Sigmoid colon (tissue), 7 donors: ENCODE data around the gene NEK5. TPM values are rescaled to one million over a fixed set of nuclear protein-coding genes. Genes with fewer than 3 reads are reported as not detected.
"Not testable (repeated sequence)": the region's sequence is repeated elsewhere in the genome, so short reads cannot be mapped to it uniquely, and the experiment has no call there.

ENCODE experiments used
- DNase-seq: peaks from one replicate; pipeline ENCODE4 v3.0.0-alpha.2; 2019
- H3K27ac ChIP-seq, 4 donors: fragments of 200-600 bp; sonication (generic); one replicate each; pipeline ENCODE4 v1.5.1; 2016 to 2019; ENCODE audit warnings: mild to moderate bottlenecking in 1 of 4
- H3K27me3 ChIP-seq, 3 donors: fragments of 200-600 bp; sonication (generic); one replicate each; pipeline ENCODE4 v1.5.1; 2019; ENCODE audit warnings: mild to moderate bottlenecking in 1 of 3
- H3K36me3 ChIP-seq, 4 donors: fragments of 200-600 bp; sonication (generic); one replicate each; pipeline ENCODE4 v1.5.1; 2016 to 2019
- H3K4me1 ChIP-seq, 4 donors: fragments of 200-600 bp; sonication (generic); one replicate each; pipeline ENCODE4 v1.5.1; 2017 to 2019
- H3K4me3 ChIP-seq, 4 donors: fragments of 200-600 bp; sonication (generic); one replicate each; pipeline ENCODE4 v1.5.1; 2017 to 2019; ENCODE audit warnings: mild to moderate bottlenecking in 2 of 4, moderate library complexity in 1 of 4
- H3K9me3 ChIP-seq, 4 donors: fragments of 200-600 bp in 3 of 4; sonication (generic) in 3 of 4; one replicate each; pipeline versions ENCODE4 v1.5.1 to v1.6.1; 2013 to 2019
- EP300 ChIP-seq, 4 donors: sonication (generic); formaldehyde crosslinking; IDR thresholded peaks; one replicate each; pipeline ENCODE4 v1.6.1; 2017; ENCODE audit warnings: antibody characterized with exemption in 4 of 4
- POLR2A ChIP-seq, 2 donors: fragments of 450-650 bp; IDR thresholded peaks; one replicate each; pipeline ENCODE4 v1.6.1; 2016; ENCODE audit warnings: antibody characterized with exemption in 2 of 2, mild to moderate bottlenecking in 2 of 2, moderate library complexity in 2 of 2
- POLR2AphosphoS5 ChIP-seq, 4 donors: sonication (generic); formaldehyde crosslinking; IDR thresholded peaks; one replicate each; pipeline ENCODE4 v1.6.1; 2017; ENCODE audit warnings: antibody characterized with exemption in 4 of 4
- WGBS, 2 donors: extraction: QIAGEN DNeasy Blood & Tissue Kit; methylation state at CpG; one replicate each; pipeline ENCODE4 v1.1.7; 2013; 5-methylcytosine and 5-hydroxymethylcytosine counted together
- intact Hi-C: fragments of 100-400 bp; cut with DNase I; formaldehyde crosslinking; loops from one replicate; pipeline ENCODE4 v1.15.1; 2023
- polyA plus RNA-seq, 3 donors: library from polyadenylated mRNA; stranded (reverse); fragments of 200-250 nt; gene quantifications; one replicate each; pipeline ENCODE4 v1.2.3, GENCODE V29; 2013
- total RNA-seq, 4 donors: library from RNA; depleted of rRNA; stranded (reverse); fragments of >200 nt; gene quantifications; one replicate each; pipeline ENCODE4 v1.1.0, GENCODE V29; 2016
- TF ChIP-seq, protein P1 (sequence below), 4 experiments: fragments of 450-650 bp in 3 of 4; fragments of 200-600 bp in 1 of 4; IDR thresholded peaks; one replicate each; pipeline ENCODE4 v1.5.1; 2016 to 2019; ENCODE audit warnings: antibody characterized with exemption in 4 of 4, mild to moderate bottlenecking in 3 of 4, moderate library complexity in 2 of 4
- donor health status: healthy with polysubstance abuse.
- donor health status: Bipolar disorder and iron deficiency.
- donor health status: healthy.

Gene NEK5
- total and polyA plus RNA-seq, 7 donors: 0.17 to 0.83 (median 0.33) TPM; not detected in 2

DNA sequence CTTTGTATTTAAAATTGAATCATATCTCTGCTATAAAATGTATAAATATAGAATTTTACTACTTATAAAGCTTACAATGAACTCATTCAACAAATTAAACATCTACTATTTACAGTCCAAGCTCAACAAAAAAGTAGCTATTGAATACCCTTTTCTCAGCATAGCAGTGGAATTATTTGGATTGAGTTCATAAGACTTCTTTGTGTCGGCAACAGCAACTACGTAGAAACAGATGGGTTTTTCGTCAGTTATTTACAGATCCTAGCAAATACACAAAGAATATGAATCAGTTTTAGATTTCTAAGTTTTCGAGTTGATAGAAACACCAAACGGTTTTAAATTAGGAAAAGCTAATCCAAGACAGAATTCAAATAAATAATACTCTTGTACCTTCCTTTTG is 41.0 kb upstream of the NEK5 start:
- Histone ChIP-seq H3K4me3 (no peak overlapping the region), H3K4me1 (no peaks in the 10 kb centered on the region), H3K36me3 (peaks cover 8 to 94% (median 17%) of the 10 kb centered on the region in 4 donors), H3K9me3 (no peaks in the 10 kb centered on the region), H3K27me3 (no peaks in the 10 kb centered on the region), H3K27ac (no peak overlapping the region)
- TF ChIP-seq POLR2AphosphoS5 (IDR thresholded peaks at IDR 0.05) (no peak), EP300 (IDR thresholded peaks at IDR 0.05) (no peak), POLR2A (IDR thresholded peaks at IDR 0.05) (no peak)
- TF ChIP-seq, protein P1, sequence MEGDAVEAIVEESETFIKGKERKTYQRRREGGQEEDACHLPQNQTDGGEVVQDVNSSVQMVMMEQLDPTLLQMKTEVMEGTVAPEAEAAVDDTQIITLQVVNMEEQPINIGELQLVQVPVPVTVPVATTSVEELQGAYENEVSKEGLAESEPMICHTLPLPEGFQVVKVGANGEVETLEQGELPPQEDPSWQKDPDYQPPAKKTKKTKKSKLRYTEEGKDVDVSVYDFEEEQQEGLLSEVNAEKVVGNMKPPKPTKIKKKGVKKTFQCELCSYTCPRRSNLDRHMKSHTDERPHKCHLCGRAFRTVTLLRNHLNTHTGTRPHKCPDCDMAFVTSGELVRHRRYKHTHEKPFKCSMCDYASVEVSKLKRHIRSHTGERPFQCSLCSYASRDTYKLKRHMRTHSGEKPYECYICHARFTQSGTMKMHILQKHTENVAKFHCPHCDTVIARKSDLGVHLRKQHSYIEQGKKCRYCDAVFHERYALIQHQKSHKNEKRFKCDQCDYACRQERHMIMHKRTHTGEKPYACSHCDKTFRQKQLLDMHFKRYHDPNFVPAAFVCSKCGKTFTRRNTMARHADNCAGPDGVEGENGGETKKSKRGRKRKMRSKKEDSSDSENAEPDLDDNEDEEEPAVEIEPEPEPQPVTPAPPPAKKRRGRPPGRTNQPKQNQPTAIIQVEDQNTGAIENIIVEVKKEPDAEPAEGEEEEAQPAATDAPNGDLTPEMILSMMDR (IDR thresholded peaks at IDR 0.05): no peak
- intact Hi-C loops: no loop called here
- 87 to 89% methylated on average over 5 of the region's 5 CpGs for WGBS, 2 donors
- no peak for DNase-seq

DNA sequence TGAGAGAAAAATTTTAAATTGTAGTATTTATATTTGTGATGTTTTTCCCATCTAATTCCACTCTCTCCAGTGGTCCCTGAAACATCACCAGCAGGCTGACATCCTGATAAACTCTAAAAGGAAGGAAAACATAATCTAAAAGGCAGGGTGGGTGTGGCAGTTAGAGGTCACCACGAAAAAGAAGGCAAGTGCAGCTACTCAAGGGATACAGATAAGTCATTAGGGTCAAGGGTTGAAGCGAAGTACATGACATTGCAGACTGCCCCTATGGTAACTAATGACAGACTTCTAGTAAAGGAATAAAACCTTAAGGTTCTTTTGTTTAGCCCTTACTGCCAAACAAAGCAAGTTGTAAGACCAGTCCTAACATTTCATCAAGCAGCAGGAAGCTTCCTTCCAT is 36.5 kb upstream of the NEK5 start:
- 36 to 63% methylated on average over 2 of the region's 2 CpGs for WGBS, 2 donors
- no peak for DNase-seq
- H3K36me3 ChIP-seq: peaks cover 8 to 53% (median 14%) of the 10 kb centered on the region in 4 donors
- H3K27ac ChIP-seq: no peak overlapping the region
- H3K9me3 ChIP-seq: no peaks in the 10 kb centered on the region
- H3K4me1 ChIP-seq: no peaks in the 10 kb centered on the region
- no peak overlapping the region for H3K4me3 ChIP-seq
- no peaks in the 10 kb centered on the region for H3K27me3 ChIP-seq
- TF ChIP-seq EP300 (IDR thresholded peaks at IDR 0.05): no peak
- TF ChIP-seq, protein P1 (IDR thresholded peaks at IDR 0.05): no peak
- TF ChIP-seq POLR2AphosphoS5 (IDR thresholded peaks at IDR 0.05): no peak
- TF ChIP-seq POLR2A (IDR thresholded peaks at IDR 0.05): no peak
- intact Hi-C loops: no loop called here

DNA sequence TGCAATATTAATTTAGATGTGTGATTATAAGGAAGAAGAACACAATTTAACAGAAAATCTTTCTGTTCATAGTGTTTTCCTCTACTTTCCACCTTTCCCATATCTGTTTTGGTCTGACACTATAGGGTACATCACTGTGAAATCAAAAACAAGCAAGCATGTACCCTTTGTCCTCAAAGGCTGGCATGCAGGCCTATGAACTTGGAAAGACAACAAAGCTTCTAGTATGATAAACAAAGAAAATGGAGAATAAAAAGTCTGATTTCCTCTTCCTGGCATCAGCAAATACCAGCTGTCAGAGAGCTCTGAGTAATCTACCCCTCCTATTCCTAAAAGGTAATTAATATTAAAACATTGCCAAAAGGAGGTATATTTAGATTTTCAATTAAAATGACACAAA is 36.1 kb upstream of the NEK5 start:
- Histone ChIP-seq H3K4me1 (peaks cover 0 to 1% (median under 1%) of the 10 kb centered on the region in 4 donors), H3K9me3 (no peaks in the 10 kb centered on the region), H3K4me3 (no peak overlapping the region), H3K27me3 (no peaks in the 10 kb centered on the region), H3K36me3 (peaks cover 8 to 48% (median 12%) of the 10 kb centered on the region in 4 donors), H3K27ac (no peak overlapping the region)
- TF ChIP-seq, protein P1 (IDR thresholded peaks at IDR 0.05): no peak
- no peak for TF ChIP-seq POLR2A (IDR thresholded peaks at IDR 0.05)
- TF ChIP-seq POLR2AphosphoS5 (IDR thresholded peaks at IDR 0.05): no peak
- TF ChIP-seq EP300 (IDR thresholded peaks at IDR 0.05): no peak
- intact Hi-C loops: no loop called here
- no peak for DNase-seq

DNA sequence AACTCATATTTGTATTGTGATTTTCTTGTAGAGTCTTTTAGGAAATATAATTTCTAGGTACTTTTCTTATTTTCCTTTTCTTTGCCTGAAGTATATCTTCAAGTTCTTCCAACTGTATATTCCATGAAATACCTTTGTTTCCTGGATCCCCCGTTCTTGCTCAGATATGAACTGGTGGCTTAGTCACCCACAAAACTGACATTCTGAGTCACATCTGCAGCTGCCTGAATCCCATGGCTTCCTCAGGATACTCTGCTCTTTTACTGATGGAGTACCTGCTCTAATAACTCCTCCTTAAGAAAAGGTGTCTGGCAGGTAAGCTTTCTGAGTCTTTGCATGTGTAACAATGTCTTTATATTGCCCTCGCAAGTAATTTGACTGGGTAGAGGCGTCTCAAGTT is 35.0 kb upstream of the NEK5 start:
- 78 to 82% methylated on average over 3 of the region's 3 CpGs for WGBS, 2 donors
- H3K27ac ChIP-seq, H3K27me3 ChIP-seq: not testable (repeated sequence)

DNA sequence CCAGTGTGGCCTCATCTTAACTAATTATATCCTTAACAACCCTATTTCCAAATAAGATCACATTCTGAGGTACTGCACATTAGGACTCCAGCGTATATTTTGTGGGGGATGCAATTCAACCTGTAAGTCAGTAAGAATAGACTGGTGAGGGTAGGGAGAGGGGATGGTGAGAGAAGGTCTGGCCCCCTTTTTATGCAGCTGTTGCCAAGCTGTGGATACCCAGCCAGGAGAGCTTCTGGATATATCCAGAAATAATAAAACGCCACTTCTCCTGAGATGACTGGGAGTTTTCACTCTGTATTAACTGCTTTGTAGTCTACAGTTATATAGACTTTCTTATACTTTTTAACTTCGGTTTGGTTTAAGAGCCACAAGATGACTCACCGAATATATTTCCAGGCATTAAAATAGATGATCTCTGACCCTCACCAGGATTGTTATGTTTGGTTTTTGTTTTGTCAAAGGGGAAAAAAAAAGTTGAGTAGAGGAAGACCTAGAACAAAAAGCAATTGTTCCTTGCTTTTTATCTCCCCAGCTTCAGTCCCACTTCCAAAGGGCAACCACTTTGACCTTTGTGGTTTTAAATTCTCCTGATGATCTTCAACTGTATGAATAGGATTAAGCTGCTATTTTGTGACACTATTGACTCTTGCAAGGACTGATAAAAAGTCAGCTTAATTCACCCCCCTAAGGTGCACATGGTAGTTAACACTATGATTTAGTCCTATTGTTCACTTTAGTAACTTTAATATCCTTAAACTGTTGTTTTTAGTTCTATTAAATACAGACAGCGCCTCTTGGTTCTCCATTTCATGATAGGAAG is 33.6 kb upstream of the NEK5 start:
- Histone ChIP-seq H3K9me3 (no peaks in the 10 kb centered on the region), H3K36me3 (peaks cover 0 to 23% (median 0%) of the 10 kb centered on the region in 4 donors), H3K4me3 (no peak overlapping the region), H3K27ac (no peak overlapping the region), H3K27me3 (no peaks in the 10 kb centered on the region), H3K4me1 (peaks cover 0 to 9% (median 7%) of the 10 kb centered on the region in 4 donors)
- intact Hi-C loops: no loop called here
- TF ChIP-seq POLR2AphosphoS5 (IDR thresholded peaks at IDR 0.05): no peak
- TF ChIP-seq, protein P1 (IDR thresholded peaks at IDR 0.05): no peak
- TF ChIP-seq POLR2A (IDR thresholded peaks at IDR 0.05): no peak
- TF ChIP-seq EP300 (IDR thresholded peaks at IDR 0.05): no peak
- no peak for DNase-seq
- 23 to 64% methylated on average over 5 of the region's 5 CpGs for WGBS, 2 donors

More for the DNA sequence above, 35.0 kb upstream of the NEK5 start:
- H3K9me3 ChIP-seq, H3K4me3 ChIP-seq, DNase-seq, intact Hi-C loops, H3K4me1 ChIP-seq: not testable (repeated sequence)
- peaks cover 6 to 37% (median 9%) of the 10 kb centered on the region in 4 donors for H3K36me3 ChIP-seq
